Measurements from ENCODE around the gene EPS15. TPM values are rescaled to one million over a fixed set of nuclear protein-coding genes. Genes with fewer than 3 reads are reported as not detected.
"Not testable (repeated sequence)": the region's sequence is repeated elsewhere in the genome, so short reads cannot be mapped to it uniquely, and the experiment has no call there.

Gene EPS15
- polyA plus RNA-seq, 1 donor from 2014 or later: 70.2 TPM

DNA sequence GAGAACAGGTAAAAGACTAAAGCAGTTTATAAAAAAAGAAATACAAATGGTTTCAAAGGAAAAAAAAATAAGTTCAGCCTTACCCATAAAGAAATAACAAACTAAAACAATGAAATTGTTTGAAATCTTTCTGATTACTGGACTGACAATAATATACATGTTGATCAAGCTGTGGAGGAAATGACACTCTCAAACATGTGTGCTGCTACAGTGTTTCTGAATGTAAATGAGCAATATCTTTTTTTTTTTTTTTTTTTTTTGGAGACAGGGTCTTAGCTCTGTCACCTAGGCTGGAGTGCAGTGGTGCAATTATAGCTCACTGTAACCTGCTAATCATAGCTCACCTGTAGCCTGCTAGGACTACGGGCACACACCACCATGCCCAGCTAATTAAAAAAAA is 6.5 kb downstream of the EPS15 start:
- Mint-ChIP-seq H3K4me1 (peaks cover 56 to 80% (median 68%) of the 10 kb centered on the region in 3 donors), H3K27ac (peak overlapping the region; percentile 1 to 83 (median 72)), H3K4me3 (peak overlapping the region; percentile 3 to 82 (median 57)), H3K36me3 (peaks cover 2% of the 10 kb centered on the region), H3K9me3 (no peaks in the 10 kb centered on the region), H3K27me3 (no peaks in the 10 kb centered on the region)

DNA sequence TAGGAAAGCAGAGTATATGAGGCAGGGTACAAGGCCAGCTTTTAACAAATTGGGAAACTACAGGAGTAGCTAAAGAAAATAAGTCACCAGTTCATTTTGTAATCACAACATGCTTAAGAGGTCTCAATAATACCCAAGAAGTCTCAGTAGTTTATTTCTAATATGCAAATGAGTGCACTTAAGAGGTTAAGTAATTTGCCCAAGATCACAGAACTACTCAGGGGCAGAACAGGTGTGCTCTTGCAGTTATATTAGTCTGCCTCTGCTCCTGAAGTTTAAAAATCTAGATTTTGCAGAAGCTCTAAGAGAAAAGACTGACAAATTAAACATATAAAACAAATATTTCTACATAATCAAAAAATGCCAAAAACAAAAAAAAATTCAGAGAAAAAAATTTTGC is 6.9 kb downstream of the EPS15 start:
- H3K9me3 Mint-ChIP-seq: no peaks in the 10 kb centered on the region
- peak overlapping the region; percentile 3 to 82 (median 57) for H3K4me3 Mint-ChIP-seq
- H3K27me3 Mint-ChIP-seq: no peaks in the 10 kb centered on the region
- peaks cover 53 to 75% (median 65%) of the 10 kb centered on the region in 3 donors for H3K4me1 Mint-ChIP-seq
- H3K27ac Mint-ChIP-seq: peak overlapping the region in 2 of 3 donors; percentile 39 to 72
- H3K36me3 Mint-ChIP-seq: peaks cover 6% of the 10 kb centered on the region

GRCh38 chr1:51509773-51510172 is 9.3 kb downstream of the EPS15 start:
- H3K4me1 Mint-ChIP-seq: peaks cover 49 to 71% (median 63%) of the 10 kb centered on the region in 3 donors
- H3K36me3 Mint-ChIP-seq: peaks cover 9% of the 10 kb centered on the region
- no peak overlapping the region for H3K4me3 Mint-ChIP-seq
- no peaks in the 10 kb centered on the region for H3K27me3 Mint-ChIP-seq
- H3K9me3 Mint-ChIP-seq: no peaks in the 10 kb centered on the region
- no peak overlapping the region for H3K27ac Mint-ChIP-seq

- H3K4me3 Mint-ChIP-seq: peak overlapping the region; percentile 19 to 74 (median 54)
- H3K4me1 Mint-ChIP-seq: peaks cover 49 to 65% (median 57%) of the 10 kb centered on the region in 3 donors
- H3K9me3 Mint-ChIP-seq: no peaks in the 10 kb centered on the region
- no peaks in the 10 kb centered on the region for H3K27me3 Mint-ChIP-seq
- peaks cover 16% of the 10 kb centered on the region for H3K36me3 Mint-ChIP-seq
- peak overlapping the region in 2 of 3 donors; percentile 77 to 90 for H3K27ac Mint-ChIP-seq
Measured at GRCh38 chr1:51506537-51506936, 12.5 kb downstream of the EPS15 start.

GRCh38 chr1:51504806-51505525 is 14.1 kb downstream of the EPS15 start:
- H3K4me3 Mint-ChIP-seq: peak overlapping the region; percentile 31 to 86 (median 72)
- no peaks in the 10 kb centered on the region for H3K9me3 Mint-ChIP-seq
- H3K36me3 Mint-ChIP-seq: peaks cover 16% of the 10 kb centered on the region
- peaks cover 57 to 65% (median 58%) of the 10 kb centered on the region in 3 donors for H3K4me1 Mint-ChIP-seq
- peak overlapping the region; percentile 63 to 82 (median 70) for H3K27ac Mint-ChIP-seq
- H3K27me3 Mint-ChIP-seq: no peaks in the 10 kb centered on the region

DNA sequence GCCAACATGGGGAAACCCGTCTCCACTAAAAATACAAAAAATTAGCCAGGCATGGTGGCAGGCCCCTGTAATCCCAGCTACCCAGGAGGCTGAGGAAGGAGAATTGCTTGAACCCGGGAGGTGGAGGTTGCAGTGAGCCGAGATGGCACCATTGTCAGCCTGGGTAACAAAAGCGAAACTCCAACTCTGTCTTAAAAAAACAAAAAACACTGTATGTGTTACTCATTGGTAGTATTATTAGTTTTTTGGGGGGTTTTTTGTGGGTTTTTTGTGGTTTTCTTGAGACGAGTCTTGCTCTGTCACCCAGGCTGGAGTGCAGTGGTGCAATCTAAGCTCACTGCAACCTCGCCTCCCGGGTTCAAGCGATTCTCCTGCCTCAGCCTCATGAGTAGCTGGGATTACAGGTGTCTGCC is 17.8 kb downstream of the EPS15 start:
- not testable (repeated sequence) for H3K27me3 Mint-ChIP-seq, H3K9me3 Mint-ChIP-seq
- H3K36me3 Mint-ChIP-seq: peaks cover 18% of the 10 kb centered on the region
- peak overlapping the region; percentile 87 to 92 (median 90) for H3K27ac Mint-ChIP-seq
- peak overlapping the region; percentile 78 to 91 (median 86) for H3K4me3 Mint-ChIP-seq
- H3K4me1 Mint-ChIP-seq: peaks cover 57 to 64% (median 59%) of the 10 kb centered on the region in 3 donors

DNA sequence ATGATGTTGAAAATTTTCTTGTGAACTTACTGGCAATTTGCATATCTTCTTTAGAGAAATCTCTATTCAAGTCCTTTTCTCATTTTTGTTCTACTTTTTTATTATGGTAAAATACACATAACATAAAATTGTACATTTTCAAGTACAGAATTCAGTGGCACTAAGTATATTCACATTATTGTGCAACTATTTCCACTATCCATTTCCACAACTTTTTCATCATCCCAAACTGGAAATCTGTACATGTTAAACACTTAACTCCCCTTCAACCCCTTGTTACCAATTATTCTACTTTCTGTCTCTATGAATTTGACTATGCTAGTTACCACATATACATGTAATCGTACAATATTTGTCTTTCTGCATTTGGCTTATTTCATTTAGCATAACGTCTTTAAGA is 19.4 kb downstream of the EPS15 start:
- no peaks in the 10 kb centered on the region for H3K9me3 Mint-ChIP-seq
- peak overlapping the region in 3 of 4 donors; percentile 2 to 85 (median 44) for H3K4me3 Mint-ChIP-seq
- no peaks in the 10 kb centered on the region for H3K27me3 Mint-ChIP-seq
- H3K36me3 Mint-ChIP-seq: peaks cover 18% of the 10 kb centered on the region
- H3K27ac Mint-ChIP-seq: peak overlapping the region in 1 of 3 donors; percentile 90
- H3K4me1 Mint-ChIP-seq: peaks cover 59 to 61% (median 61%) of the 10 kb centered on the region in 3 donors

DNA sequence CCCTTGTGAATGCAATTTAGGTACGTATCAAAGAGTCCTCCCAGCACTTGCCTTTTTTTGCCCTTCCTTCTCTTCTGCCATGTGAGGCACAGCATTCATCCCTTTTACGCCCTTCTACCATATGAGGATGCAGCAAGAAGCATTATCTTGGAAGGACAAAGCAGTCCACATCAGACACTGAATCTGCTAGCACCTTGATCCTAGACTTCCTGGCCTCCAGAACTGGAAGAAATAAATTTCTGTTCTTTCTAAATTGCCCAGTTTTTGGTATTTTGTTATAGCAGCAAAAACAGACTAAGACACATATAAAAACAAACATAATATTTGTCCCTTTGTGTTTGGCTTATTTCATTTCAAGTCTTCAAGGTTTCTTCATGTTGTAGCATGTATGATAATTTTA is 20.1 kb downstream of the EPS15 start:
- no peaks in the 10 kb centered on the region for H3K27me3 Mint-ChIP-seq
- H3K36me3 Mint-ChIP-seq: peaks cover 20% of the 10 kb centered on the region
- peak overlapping the region in 3 of 4 donors; percentile 6 to 85 (median 77) for H3K4me3 Mint-ChIP-seq
- no peaks in the 10 kb centered on the region for H3K9me3 Mint-ChIP-seq
- H3K4me1 Mint-ChIP-seq: peaks cover 63 to 66% (median 64%) of the 10 kb centered on the region in 3 donors
- H3K27ac Mint-ChIP-seq: peak overlapping the region in 1 of 3 donors; percentile 33

- H3K36me3 Mint-ChIP-seq: peaks cover 15% of the 10 kb centered on the region
- H3K9me3 Mint-ChIP-seq: no peaks in the 10 kb centered on the region
- H3K27me3 Mint-ChIP-seq: no peaks in the 10 kb centered on the region
- peak overlapping the region in 1 of 4 donors; percentile 55 for H3K4me3 Mint-ChIP-seq
- peak overlapping the region in 1 of 3 donors; percentile 17 for H3K27ac Mint-ChIP-seq
- H3K4me1 Mint-ChIP-seq: peaks cover 60 to 63% (median 62%) of the 10 kb centered on the region in 3 donors
Measured at GRCh38 chr1:51497340-51497739, 21.7 kb downstream of the EPS15 start.

GRCh38 chr1:51494138-51494830 is 24.8 kb downstream of the EPS15 start:
- Mint-ChIP-seq H3K27me3 (no peaks in the 10 kb centered on the region), H3K36me3 (peaks cover 10% of the 10 kb centered on the region), H3K4me3 (peak overlapping the region in 3 of 4 donors; percentile 14 to 67 (median 33)), H3K4me1 (peaks cover 50 to 62% (median 58%) of the 10 kb centered on the region in 3 donors), H3K9me3 (no peaks in the 10 kb centered on the region), H3K27ac (peak overlapping the region; percentile 4 to 80 (median 77))

- Mint-ChIP-seq H3K4me3 (peak overlapping the region; percentile 59 to 80 (median 76)), H3K27ac (peak overlapping the region; percentile 69 to 91 (median 79)), H3K36me3 (peaks cover 4% of the 10 kb centered on the region), H3K4me1 (peaks cover 48 to 59% (median 56%) of the 10 kb centered on the region in 3 donors), H3K9me3 (no peaks in the 10 kb centered on the region), H3K27me3 (no peaks in the 10 kb centered on the region)
Measured at GRCh38 chr1:51491166-51491981, 27.7 kb downstream of the EPS15 start.

DNA sequence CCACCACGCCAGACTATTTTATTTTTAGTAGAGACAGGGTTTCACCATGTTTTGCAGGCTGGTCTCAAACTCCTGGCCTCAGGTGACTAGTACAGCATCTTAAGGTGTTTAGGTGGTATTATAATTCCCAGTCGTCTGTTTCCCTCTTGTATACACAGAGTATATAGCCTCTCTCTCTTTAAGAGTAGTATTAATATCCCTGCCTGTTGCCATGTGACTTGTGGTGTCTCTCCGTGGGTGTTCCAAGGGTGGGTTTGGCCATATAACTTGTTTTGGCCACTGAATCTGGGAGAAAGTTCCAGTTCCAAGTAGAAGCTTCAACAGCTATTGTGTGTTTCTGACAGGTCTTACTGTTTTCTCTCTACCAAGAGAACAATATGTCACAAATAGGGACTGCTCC is 29.6 kb downstream of the EPS15 start:
- Mint-ChIP-seq H3K4me1 (peaks cover 42 to 54% (median 45%) of the 10 kb centered on the region in 3 donors), H3K36me3 (peaks cover 5% of the 10 kb centered on the region), H3K9me3 (no peaks in the 10 kb centered on the region), H3K4me3 (peak overlapping the region in 1 of 4 donors; percentile 60), H3K27ac (peak overlapping the region in 1 of 3 donors; percentile 79), H3K27me3 (no peaks in the 10 kb centered on the region)

DNA sequence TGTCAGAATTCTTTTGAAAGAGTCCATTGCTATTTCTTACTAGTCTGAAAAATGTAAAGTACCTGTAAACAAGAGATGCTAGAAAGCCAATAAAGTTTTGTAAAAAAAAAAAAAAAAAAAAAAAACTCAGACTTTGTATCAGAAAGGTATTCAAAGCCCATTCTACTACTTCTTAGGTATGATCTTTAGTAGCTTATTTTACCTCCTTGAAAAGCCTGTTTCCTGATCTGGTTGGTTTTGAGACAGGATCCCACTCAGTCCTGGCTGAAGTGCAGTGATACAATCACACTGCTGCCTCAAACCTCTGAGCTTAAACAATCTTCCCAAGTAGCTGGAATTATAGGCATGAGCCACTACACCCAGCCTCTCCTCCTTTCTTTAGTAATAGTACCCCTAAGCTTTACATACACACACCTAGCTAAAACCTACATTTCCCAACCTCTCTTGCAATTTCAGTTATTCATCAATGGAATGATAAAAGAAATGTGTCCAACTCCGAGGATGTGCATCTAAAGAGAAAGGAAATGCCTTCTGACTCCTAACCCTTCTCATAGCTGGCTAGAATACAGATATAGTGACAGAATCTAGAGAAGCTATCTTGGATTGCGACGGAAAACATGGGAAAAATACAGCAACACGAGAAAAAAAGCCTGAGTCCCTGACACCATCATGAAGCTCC is 30.6 kb downstream of the EPS15 start:
- Mint-ChIP-seq H3K9me3 (no peaks in the 10 kb centered on the region), H3K27ac (peak overlapping the region in 2 of 3 donors; percentile 63 to 79), H3K36me3 (peaks cover 3% of the 10 kb centered on the region), H3K27me3 (no peaks in the 10 kb centered on the region), H3K4me1 (peaks cover 38 to 50% (median 38%) of the 10 kb centered on the region in 3 donors), H3K4me3 (peak overlapping the region in 2 of 4 donors; percentile 2 to 34)

GRCh38 chr1:51487628-51488027 is 31.4 kb downstream of the EPS15 start:
- Mint-ChIP-seq H3K4me1 (peaks cover 41 to 53% (median 43%) of the 10 kb centered on the region in 3 donors), H3K36me3 (peaks cover 3% of the 10 kb centered on the region), H3K27me3 (no peaks in the 10 kb centered on the region), H3K4me3 (peak overlapping the region in 1 of 4 donors; percentile 18), H3K9me3 (no peaks in the 10 kb centered on the region), H3K27ac (peak overlapping the region; percentile 21 to 41 (median 32))
